GM12878 (cell line): ENCODE measurements around the gene C1QTNF8. TPM values are rescaled to one million over a fixed set of nuclear protein-coding genes. Genes with fewer than 3 reads are reported as not detected.

Experiments
- ATAC-seq: fragments of 200-7000 bp; cut with Tn5 transposase; 3 replicates; pipeline ENCODE4 v1.9.1; 2020; ENCODE audit warnings: mild to moderate bottlenecking, moderate library complexity
- BruUV-seq: library from RNA; stranded (reverse); fragments of 400-500 nt; replicated peaks from 2 replicates; lab custom pipeline; 2021; lab: Mats Ljungman, UMichigan
- CTCF ChIA-PET: fragments of 300-600 bp; sonication (Branson Sonifier 250); formaldehyde crosslinking; extraction: SDS; loops from one replicate; lab custom pipeline; 2021; ENCODE audit warnings: inconsistent platforms; lab: Yijun Ruan, JAX
- POLR2A ChIA-PET: fragments of 350-600 bp; formaldehyde crosslinking; extraction: SDS; loops from one replicate; lab custom pipeline; 2021; ENCODE audit warnings: inconsistent platforms; lab: Charles Lee
- RAD21 ChIA-PET: fragments of 300-600 bp; sonication (Branson Sonifier 250); formaldehyde crosslinking; loops from one replicate; lab custom pipeline; 2023; ENCODE audit warnings: antibody characterized with exemption; ENCODE audit not compliant: unreplicated experiment; lab: Charles Lee
- SMC1A ChIA-PET: fragments of 300-600 bp; sonication (Branson Sonifier 250); formaldehyde crosslinking; loops from one replicate; lab custom pipeline; 2023; ENCODE audit not compliant: unreplicated experiment, uncharacterized antibody; lab: Charles Lee
- DNase-seq: peaks from one replicate; pipeline ENCODE4 v3.0.0-alpha.2; 2011; ENCODE audit warnings: low read depth, low spot score
- FAIRE-seq: peaks from 3 replicates; lab custom pipeline; 2011; peaks lifted over from hg19 to GRCh38; lab: Jason Lieb, UNC
- H2AFZ ChIP-seq: 2 replicates; pipeline ENCODE4 v1.6.0; 2011; ENCODE audit warnings: low read depth, low read length, control low read depth; ENCODE audit not compliant: control insufficient read depth
- H3K27ac ChIP-seq: 2 replicates; pipeline ENCODE4 v1.5.1; 2011; ENCODE audit warnings: control low read depth; ENCODE audit not compliant: control insufficient read depth, insufficient read depth
- H3K27me3 ChIP-seq, 2 experiments: replicated peaks in 1 of 2; 2 replicates each; pipeline versions ENCODE4 v1.6.0 to v1.6.1; 2011; ENCODE audit warnings: low read length in 1 of 2; ENCODE audit not compliant: control insufficient read depth in 2 of 2, insufficient read depth in 2 of 2
- H3K36me3 ChIP-seq, 2 experiments: 2 replicates each; pipeline ENCODE4 v1.5.1; 2011; ENCODE audit warnings: low read length in 1 of 2; ENCODE audit not compliant: control insufficient read depth in 2 of 2, insufficient read depth in 2 of 2
- H3K4me1 ChIP-seq: 2 replicates; pipeline ENCODE4 v1.6.1; 2011; ENCODE audit warnings: mild to moderate bottlenecking, low read length, moderate library complexity, mixed read lengths; ENCODE audit not compliant: control insufficient read depth, insufficient read depth
- H3K4me2 ChIP-seq: 2 replicates; pipeline ENCODE4 v1.6.0; 2011; ENCODE audit warnings: control low read depth; ENCODE audit not compliant: control insufficient read depth, insufficient read depth
- H3K4me3 ChIP-seq: fragments of 200-600 bp; sonication (generic); 2 replicates; pipeline ENCODE4 v1.5.1; 2016
- H3K79me2 ChIP-seq: 2 replicates; pipeline ENCODE4 v1.6.0; 2011; ENCODE audit warnings: low read length; ENCODE audit not compliant: control insufficient read depth, insufficient read depth
- H3K9ac ChIP-seq: 2 replicates; pipeline ENCODE4 v1.8.0; 2011; ENCODE audit warnings: low read length, control low read depth, mixed read lengths; ENCODE audit not compliant: control insufficient read depth, insufficient read depth
- H3K9me3 ChIP-seq: replicated peaks from 3 replicates; pipeline ENCODE4 v1.5.1; 2011; ENCODE audit warnings: mild to moderate bottlenecking, low read length; ENCODE audit not compliant: control insufficient read depth, insufficient read depth
- H4K20me1 ChIP-seq: 2 replicates; pipeline ENCODE4 v1.6.0; 2011; ENCODE audit not compliant: control insufficient read depth, insufficient read depth
- GABPA ChIP-seq: IDR thresholded peaks from 2 replicates; pipeline ENCODE4 v1.6.1; 2014; ENCODE audit warnings: antibody characterized with exemption, low read depth, mild to moderate bottlenecking, inconsistent platforms
- HCFC1 ChIP-seq: fragments of 150-350 bp; IDR thresholded peaks from 2 replicates; pipeline ENCODE4 v1.6.1; 2014; ENCODE audit warnings: low read length
- NFYA ChIP-seq: IDR thresholded peaks from 2 replicates; pipeline ENCODE4 v1.6.1; 2011; ENCODE audit warnings: low read depth, mild to moderate bottlenecking, low read length, improper control_type of control experiment, borderline replicate concordance
- TAF1 ChIP-seq: IDR thresholded peaks from 2 replicates; pipeline ENCODE4 v1.6.1; 2011; ENCODE audit warnings: mild to moderate bottlenecking, low read depth, low read length, borderline replicate concordance
- ZNF217 ChIP-seq: fragments of 450-650 bp; IDR thresholded peaks from 2 replicates; pipeline ENCODE4 v1.6.1; 2017; ENCODE audit warnings: antibody characterized with exemption, mild to moderate bottlenecking
- ZSCAN29 ChIP-seq: fragments of 450-650 bp; IDR thresholded peaks from 2 replicates; pipeline ENCODE4 v1.6.1; 2017; ENCODE audit warnings: mild to moderate bottlenecking, moderate library complexity
- WGBS: methylation state at CpG from one replicate; pipeline ENCODE4 v1.1.6; 2016; ENCODE audit warnings: low lambda C conversion rate; ENCODE audit not compliant: insufficient replicate concordance, insufficient coverage; ENCODE audit errors: missing lambda C conversion rate; 5-methylcytosine and 5-hydroxymethylcytosine counted together
- in situ Hi-C: fragments of 300-500 bp; cut with MboI; formaldehyde crosslinking; loops from 9 replicates; pipeline ENCODE4 v1.14.3; 2018; ENCODE audit warnings: mixed read lengths
- intact Hi-C: fragments of 100-400 bp; cut with micrococcal nuclease; formaldehyde crosslinking; loops from one replicate; pipeline ENCODE4 v1.14.2; 2022; ENCODE audit not compliant: unreplicated experiment
- polyA plus RNA-seq, 11 experiments: library from polyadenylated mRNA; depleted of rRNA in 4 of 11; unstranded in 6 of 11; stranded (reverse) in 5 of 11; fragments of >200 nt; fragmentation: Nextera tagmentation in 4 of 11; fragmentation: Illumina TruSeq in 1 of 11; extraction: Ambion mirVana in 4 of 11; extraction: Trizol in 1 of 11; gene quantifications; 1 replicate in 1 of 11; 2 replicates in 10 of 11; pipeline versions ENCODE4 v1.2.1 to v1.2.3, GENCODE V29; 2011 to 2016; ENCODE audit warnings: inconsistent platforms in 2 of 11, missing spikeins in 2 of 11, low read depth in 1 of 11
- total RNA-seq, 4 experiments: library from RNA; depleted of rRNA in 3 of 4; stranded (reverse); fragments of >200 nt in 3 of 4; fragmentation: Illumina TruSeq in 1 of 4; extraction: Trizol in 1 of 4; gene quantifications; 2 replicates each; pipeline versions ENCODE4 v1.2.1 to v1.2.3, GENCODE V29; 2013 to 2021
- TF ChIP-seq, protein P1 (sequence below): fragments of 450-650 bp; IDR thresholded peaks from 2 replicates; pipeline ENCODE4 v1.6.1; 2016; ENCODE audit warnings: mild to moderate bottlenecking, moderate library complexity, borderline replicate concordance
- TF ChIP-seq, protein P2 (sequence below): IDR thresholded peaks from 2 replicates; pipeline ENCODE4 v1.6.1; 2011; ENCODE audit warnings: low read depth, low read length, improper control_type of control experiment, borderline replicate concordance
- TF ChIP-seq, protein P3 (sequence below): IDR thresholded peaks from 2 replicates; pipeline ENCODE4 v1.6.1; 2012; ENCODE audit warnings: mild to moderate bottlenecking, low read depth, low read length
- TF ChIP-seq, protein P4 (sequence below): fragments of 450-650 bp; formaldehyde crosslinking; IDR thresholded peaks from 2 replicates; pipeline ENCODE4 v1.4.0; 2020; ENCODE audit warnings: mild to moderate bottlenecking, moderate library complexity

Gene C1QTNF8
- total and polyA plus RNA-seq, 10 of the 15 experiments (the other 5 are each of a cell fraction or from before 2014, with no cell fraction given): not detected

DNA sequence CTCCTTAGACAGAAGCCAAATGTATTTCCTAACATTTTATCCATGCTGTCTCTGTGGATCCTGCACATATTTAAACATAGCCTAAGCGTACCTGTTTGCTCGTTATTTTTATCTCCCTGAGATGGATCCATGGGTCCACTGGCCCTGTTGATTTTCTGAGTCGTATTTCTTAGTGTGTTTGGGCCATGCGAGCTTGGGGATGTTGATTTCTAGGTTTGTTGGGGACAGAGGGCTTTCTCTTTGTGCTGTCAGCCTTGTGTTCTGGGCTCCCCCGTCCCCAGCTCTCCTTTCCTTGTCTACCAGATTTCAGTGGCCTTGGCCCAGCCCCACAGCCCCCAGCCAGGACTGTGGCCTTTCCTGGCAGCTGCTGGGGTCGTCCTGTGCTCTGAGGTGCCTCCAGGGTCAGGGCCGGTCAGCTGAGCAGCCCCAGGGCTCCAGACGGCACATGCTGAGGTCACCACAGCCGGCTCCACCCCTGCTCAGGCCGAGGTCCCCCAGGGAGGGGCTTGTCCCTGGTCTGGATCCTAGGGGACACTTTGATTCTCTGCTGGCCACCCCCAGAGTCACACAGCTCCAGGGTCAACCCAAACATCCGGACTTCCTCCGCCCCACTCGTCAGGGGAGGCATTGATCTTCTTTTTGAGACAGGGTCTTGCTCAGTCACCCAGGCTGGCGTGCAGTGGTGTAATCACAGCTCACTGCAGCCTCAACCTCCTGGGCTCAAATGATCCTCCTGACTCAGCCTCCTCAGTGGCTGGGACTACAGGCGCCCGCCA is 19.1 kb downstream of the C1QTNF8 start:
- H3K36me3 ChIP-seq: no peaks in the 10 kb centered on the region
- FAIRE-seq (no peak), DNase-seq (no peak), ATAC-seq (no peak)
- no TSS peak for BruUV-seq
- H3K4me1 ChIP-seq: no peaks in the 10 kb centered on the region
- no peaks in the 10 kb centered on the region for H3K79me2 ChIP-seq
- no peaks in the 10 kb centered on the region; the same call in 2 of the 3 replicates for H3K9me3 ChIP-seq
- TF ChIP-seq, protein P1, sequence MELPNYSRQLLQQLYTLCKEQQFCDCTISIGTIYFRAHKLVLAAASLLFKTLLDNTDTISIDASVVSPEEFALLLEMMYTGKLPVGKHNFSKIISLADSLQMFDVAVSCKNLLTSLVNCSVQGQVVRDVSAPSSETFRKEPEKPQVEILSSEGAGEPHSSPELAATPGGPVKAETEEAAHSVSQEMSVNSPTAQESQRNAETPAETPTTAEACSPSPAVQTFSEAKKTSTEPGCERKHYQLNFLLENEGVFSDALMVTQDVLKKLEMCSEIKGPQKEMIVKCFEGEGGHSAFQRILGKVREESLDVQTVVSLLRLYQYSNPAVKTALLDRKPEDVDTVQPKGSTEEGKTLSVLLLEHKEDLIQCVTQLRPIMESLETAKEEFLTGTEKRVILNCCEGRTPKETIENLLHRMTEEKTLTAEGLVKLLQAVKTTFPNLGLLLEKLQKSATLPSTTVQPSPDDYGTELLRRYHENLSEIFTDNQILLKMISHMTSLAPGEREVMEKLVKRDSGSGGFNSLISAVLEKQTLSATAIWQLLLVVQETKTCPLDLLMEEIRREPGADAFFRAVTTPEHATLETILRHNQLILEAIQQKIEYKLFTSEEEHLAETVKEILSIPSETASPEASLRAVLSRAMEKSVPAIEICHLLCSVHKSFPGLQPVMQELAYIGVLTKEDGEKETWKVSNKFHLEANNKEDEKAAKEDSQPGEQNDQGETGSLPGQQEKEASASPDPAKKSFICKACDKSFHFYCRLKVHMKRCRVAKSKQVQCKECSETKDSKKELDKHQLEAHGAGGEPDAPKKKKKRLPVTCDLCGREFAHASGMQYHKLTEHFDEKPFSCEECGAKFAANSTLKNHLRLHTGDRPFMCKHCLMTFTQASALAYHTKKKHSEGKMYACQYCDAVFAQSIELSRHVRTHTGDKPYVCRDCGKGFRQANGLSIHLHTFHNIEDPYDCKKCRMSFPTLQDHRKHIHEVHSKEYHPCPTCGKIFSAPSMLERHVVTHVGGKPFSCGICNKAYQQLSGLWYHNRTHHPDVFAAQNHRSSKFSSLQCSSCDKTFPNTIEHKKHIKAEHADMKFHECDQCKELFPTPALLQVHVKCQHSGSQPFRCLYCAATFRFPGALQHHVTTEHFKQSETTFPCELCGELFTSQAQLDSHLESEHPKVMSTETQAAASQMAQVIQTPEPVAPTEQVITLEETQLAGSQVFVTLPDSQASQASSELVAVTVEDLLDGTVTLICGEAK: no peak
- no peak for TF ChIP-seq TAF1
- no peak for TF ChIP-seq NFYA
- no peak for TF ChIP-seq GABPA
- TF ChIP-seq, protein P2, sequence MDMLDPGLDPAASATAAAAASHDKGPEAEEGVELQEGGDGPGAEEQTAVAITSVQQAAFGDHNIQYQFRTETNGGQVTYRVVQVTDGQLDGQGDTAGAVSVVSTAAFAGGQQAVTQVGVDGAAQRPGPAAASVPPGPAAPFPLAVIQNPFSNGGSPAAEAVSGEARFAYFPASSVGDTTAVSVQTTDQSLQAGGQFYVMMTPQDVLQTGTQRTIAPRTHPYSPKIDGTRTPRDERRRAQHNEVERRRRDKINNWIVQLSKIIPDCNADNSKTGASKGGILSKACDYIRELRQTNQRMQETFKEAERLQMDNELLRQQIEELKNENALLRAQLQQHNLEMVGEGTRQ: no peak
- TF ChIP-seq ZSCAN29: no peak
- TF ChIP-seq, protein P3, sequence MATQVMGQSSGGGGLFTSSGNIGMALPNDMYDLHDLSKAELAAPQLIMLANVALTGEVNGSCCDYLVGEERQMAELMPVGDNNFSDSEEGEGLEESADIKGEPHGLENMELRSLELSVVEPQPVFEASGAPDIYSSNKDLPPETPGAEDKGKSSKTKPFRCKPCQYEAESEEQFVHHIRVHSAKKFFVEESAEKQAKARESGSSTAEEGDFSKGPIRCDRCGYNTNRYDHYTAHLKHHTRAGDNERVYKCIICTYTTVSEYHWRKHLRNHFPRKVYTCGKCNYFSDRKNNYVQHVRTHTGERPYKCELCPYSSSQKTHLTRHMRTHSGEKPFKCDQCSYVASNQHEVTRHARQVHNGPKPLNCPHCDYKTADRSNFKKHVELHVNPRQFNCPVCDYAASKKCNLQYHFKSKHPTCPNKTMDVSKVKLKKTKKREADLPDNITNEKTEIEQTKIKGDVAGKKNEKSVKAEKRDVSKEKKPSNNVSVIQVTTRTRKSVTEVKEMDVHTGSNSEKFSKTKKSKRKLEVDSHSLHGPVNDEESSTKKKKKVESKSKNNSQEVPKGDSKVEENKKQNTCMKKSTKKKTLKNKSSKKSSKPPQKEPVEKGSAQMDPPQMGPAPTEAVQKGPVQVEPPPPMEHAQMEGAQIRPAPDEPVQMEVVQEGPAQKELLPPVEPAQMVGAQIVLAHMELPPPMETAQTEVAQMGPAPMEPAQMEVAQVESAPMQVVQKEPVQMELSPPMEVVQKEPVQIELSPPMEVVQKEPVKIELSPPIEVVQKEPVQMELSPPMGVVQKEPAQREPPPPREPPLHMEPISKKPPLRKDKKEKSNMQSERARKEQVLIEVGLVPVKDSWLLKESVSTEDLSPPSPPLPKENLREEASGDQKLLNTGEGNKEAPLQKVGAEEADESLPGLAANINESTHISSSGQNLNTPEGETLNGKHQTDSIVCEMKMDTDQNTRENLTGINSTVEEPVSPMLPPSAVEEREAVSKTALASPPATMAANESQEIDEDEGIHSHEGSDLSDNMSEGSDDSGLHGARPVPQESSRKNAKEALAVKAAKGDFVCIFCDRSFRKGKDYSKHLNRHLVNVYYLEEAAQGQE: no peak
- TF ChIP-seq, protein P4, sequence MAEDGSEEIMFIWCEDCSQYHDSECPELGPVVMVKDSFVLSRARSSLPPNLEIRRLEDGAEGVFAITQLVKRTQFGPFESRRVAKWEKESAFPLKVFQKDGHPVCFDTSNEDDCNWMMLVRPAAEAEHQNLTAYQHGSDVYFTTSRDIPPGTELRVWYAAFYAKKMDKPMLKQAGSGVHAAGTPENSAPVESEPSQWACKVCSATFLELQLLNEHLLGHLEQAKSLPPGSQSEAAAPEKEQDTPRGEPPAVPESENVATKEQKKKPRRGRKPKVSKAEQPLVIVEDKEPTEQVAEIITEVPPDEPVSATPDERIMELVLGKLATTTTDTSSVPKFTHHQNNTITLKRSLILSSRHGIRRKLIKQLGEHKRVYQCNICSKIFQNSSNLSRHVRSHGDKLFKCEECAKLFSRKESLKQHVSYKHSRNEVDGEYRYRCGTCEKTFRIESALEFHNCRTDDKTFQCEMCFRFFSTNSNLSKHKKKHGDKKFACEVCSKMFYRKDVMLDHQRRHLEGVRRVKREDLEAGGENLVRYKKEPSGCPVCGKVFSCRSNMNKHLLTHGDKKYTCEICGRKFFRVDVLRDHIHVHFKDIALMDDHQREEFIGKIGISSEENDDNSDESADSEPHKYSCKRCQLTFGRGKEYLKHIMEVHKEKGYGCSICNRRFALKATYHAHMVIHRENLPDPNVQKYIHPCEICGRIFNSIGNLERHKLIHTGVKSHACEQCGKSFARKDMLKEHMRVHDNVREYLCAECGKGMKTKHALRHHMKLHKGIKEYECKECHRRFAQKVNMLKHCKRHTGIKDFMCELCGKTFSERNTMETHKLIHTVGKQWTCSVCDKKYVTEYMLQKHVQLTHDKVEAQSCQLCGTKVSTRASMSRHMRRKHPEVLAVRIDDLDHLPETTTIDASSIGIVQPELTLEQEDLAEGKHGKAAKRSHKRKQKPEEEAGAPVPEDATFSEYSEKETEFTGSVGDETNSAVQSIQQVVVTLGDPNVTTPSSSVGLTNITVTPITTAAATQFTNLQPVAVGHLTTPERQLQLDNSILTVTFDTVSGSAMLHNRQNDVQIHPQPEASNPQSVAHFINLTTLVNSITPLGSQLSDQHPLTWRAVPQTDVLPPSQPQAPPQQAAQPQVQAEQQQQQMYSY: no peak
- TF ChIP-seq ZNF217: no peak
- TF ChIP-seq HCFC1: no peak
- WGBS: 19% methylated on average over 16 of the region's 16 CpGs
- no peak overlapping the region for H3K4me3 ChIP-seq
- H3K4me2 ChIP-seq: no peak overlapping the region
- H4K20me1 ChIP-seq: no peaks in the 10 kb centered on the region
- CTCF ChIA-PET: no interaction called here
- RAD21 ChIA-PET: no interaction called here
- H3K27ac ChIP-seq: no peak overlapping the region
- H2AFZ ChIP-seq: no peak overlapping the region
- POLR2A ChIA-PET: no interaction called here
- in situ Hi-C loops: no loop called here
- H3K27me3 ChIP-seq: no peaks in the 10 kb centered on the region
- intact Hi-C loops: no loop called here
- SMC1A ChIA-PET: no interaction called here
- no peak overlapping the region for H3K9ac ChIP-seq
